Neuron (in vitro differentiated cells): ENCODE data around the gene TSPAN17.
"Not testable (repeated sequence)": the region's sequence is repeated elsewhere in the genome, so short reads cannot be mapped to it uniquely, and the experiment has no call there.

Experiments
- H2AFZ ChIP-seq: one replicate; pipeline ENCODE4 v1.6.1; 2013; ENCODE audit warnings: low read depth, mild to moderate bottlenecking, inconsistent platforms, low read length, moderate library complexity
- H3K27me3 ChIP-seq: one replicate; pipeline ENCODE4 v1.6.1; 2013; ENCODE audit warnings: low read length; ENCODE audit not compliant: insufficient read depth
- H3K36me3 ChIP-seq: one replicate; pipeline ENCODE4 v1.6.1; 2013; ENCODE audit warnings: low read length; ENCODE audit not compliant: insufficient read depth
- H3K4me1 ChIP-seq: one replicate; pipeline ENCODE4 v1.6.1; 2013; ENCODE audit warnings: low read length; ENCODE audit not compliant: insufficient read depth
- H3K4me3 ChIP-seq: 2 replicates; pipeline ENCODE4 v1.5.1; 2013; ENCODE audit warnings: mild to moderate bottlenecking, low read length, moderate library complexity
- H3K9me3 ChIP-seq: one replicate; pipeline ENCODE4 v1.6.1; 2013; ENCODE audit warnings: low read length

Gene TSPAN17

DNA sequence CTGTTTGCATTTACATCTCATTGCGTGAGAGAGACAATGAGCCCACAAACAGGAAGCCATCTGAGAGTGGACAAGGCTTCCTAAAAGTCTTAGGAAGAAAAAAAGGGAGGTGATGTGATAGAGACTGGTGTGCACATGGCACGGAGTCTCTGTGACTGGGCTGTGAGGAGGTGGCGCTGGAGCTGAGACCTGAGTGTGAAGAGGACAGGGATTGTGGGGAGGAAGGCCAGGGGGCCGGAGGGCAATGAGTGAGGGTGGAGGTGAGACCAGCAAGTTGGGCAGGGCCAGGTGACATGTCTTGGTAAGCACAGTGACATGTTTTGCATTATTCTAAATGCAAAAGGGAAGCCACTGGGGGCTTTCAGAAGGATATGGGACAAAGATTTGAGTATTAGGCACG lies 45.0 kb downstream of the TSPAN17 start:
- no peaks in the 10 kb centered on the region for H3K9me3 ChIP-seq
- H2AFZ ChIP-seq = no peak overlapping the region
- no peak overlapping the region for H3K4me3 ChIP-seq
- no peaks in the 10 kb centered on the region for H3K36me3 ChIP-seq
- H3K4me1 ChIP-seq = no peaks in the 10 kb centered on the region
- H3K27me3 ChIP-seq = peaks cover 45% of the 10 kb centered on the region

DNA sequence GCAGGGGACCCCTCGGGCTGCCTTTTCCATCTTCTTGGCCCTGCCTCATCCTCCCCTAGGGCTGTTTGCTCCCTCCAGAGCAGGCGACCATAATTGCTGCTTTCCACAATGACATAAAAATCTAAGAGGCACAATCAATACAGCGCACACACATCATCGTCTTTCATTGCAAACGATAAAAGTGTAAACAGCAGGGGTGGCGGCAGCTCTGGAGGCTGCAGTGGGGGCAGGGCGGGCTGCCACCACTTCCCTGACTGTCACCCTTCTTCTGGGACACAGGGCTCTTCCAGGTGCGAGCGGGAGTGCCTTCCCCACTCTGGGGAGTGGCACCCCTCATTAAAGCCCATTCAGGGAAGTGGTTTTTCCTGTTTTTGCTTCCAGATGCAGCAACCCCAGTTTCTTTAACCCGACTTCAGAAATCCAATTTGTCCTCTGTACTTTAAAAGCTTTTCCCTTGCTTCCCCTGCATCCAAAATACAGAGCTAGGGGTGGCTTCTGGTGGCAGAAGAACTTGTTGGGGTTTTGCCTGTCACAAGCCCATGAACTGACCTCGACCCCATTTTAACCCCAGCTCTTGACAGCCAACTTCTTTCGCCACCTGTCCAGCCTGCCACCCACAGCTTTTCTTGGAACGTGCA lies 45.7 kb downstream of the TSPAN17 start:
- H3K4me1 ChIP-seq = no peaks in the 10 kb centered on the region
- H3K36me3 ChIP-seq = no peaks in the 10 kb centered on the region
- H3K9me3 ChIP-seq = no peaks in the 10 kb centered on the region
- H3K27me3 ChIP-seq = peaks cover 46% of the 10 kb centered on the region
- no peak overlapping the region for H2AFZ ChIP-seq
- H3K4me3 ChIP-seq = no peak overlapping the region

DNA sequence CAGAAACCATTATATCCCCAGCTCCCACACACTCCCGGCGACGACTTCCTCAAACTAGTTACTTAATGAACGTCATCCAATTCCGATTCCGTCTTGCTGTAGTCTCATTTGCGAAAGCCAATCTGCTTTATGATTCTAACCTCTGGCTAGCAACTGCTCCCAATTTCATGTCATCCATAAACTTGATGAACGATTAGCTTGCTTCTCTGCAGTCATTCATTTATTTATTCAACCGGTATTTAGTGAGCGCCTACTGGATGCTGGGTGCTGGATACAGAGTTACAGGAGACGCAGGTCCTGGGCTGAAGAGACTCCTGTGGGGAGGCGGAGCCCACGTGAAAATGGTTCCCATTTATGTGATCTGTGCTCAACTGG lies 46.2 kb downstream of the TSPAN17 start:
- H2AFZ ChIP-seq = no peak overlapping the region
- no peak overlapping the region for H3K4me3 ChIP-seq
- H3K9me3 ChIP-seq = no peaks in the 10 kb centered on the region
- no peaks in the 10 kb centered on the region for H3K36me3 ChIP-seq
- H3K27me3 ChIP-seq = peaks cover 50% of the 10 kb centered on the region
- H3K4me1 ChIP-seq = no peaks in the 10 kb centered on the region

DNA sequence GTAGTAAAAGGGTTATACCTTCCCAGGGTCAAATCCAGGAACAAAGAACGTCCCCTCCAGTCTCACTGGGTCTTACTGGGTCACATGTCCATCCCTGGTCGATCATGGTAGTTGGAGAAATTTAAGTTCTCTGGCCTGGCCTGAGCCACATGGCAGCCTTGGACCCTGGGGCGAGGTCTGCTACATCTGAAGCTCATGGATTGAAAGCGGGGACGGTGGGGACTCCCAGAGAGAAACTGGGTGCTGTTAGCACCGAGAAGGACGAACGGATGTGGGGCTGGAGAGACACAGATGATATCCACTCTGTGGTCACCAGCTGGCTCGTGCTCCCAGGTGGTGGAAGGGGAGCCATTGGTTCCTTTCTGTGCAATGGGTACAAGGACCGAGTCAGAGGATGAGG lies 46.9 kb downstream of the TSPAN17 start:
- H3K27me3 ChIP-seq = peaks cover 55% of the 10 kb centered on the region
- no peak overlapping the region for H3K4me3 ChIP-seq
- H3K36me3 ChIP-seq = no peaks in the 10 kb centered on the region
- H3K4me1 ChIP-seq = no peaks in the 10 kb centered on the region
- H3K9me3 ChIP-seq = no peaks in the 10 kb centered on the region
- H2AFZ ChIP-seq = no peak overlapping the region

DNA sequence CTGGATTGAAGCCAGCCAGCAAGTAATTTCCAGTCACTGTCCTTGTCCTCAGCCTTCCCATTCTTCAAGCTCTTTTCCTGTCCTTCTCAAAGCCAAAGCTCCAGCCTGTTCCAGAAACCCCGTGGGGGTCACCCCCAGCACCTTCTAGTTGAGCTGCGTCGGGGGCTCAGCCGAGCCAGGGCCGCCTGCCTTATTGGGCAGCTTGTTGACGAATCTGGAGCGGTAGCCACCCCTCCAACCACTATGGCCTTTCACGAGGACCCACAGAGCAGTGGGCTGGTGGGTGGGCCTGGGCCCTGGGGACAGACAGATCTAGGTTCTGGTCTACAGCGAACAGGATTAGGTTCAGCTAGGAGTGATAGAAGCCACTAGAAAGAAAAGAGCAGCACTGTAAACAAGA lies 47.3 kb downstream of the TSPAN17 start:
- H3K4me1 ChIP-seq = no peaks in the 10 kb centered on the region
- H3K27me3 ChIP-seq = peaks cover 55% of the 10 kb centered on the region
- no peaks in the 10 kb centered on the region for H3K36me3 ChIP-seq
- no peak overlapping the region for H2AFZ ChIP-seq
- H3K9me3 ChIP-seq = no peaks in the 10 kb centered on the region
- H3K4me3 ChIP-seq = no peak overlapping the region

DNA sequence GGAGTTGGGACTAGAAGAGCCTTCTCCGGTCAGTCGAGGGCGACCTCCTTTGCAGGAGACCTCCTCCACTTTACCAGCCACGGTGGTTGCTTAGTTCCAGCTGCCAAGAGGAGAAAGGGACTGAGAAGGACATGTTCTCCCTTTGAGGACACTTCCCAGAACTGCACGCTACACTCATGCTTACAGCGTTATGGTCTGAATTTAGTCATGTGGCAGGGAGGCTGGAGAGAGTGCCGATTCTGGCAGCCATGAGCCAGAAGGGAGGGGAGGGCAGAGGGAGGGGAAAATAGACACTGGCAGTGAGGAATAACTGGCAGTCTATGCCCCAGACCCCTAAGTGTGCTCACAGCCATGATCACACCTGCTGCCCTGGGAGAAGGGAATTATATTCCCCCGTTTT lies 47.8 kb downstream of the TSPAN17 start:
- Histone ChIP-seq H2AFZ (no peak overlapping the region), H3K27me3 (peaks cover 55% of the 10 kb centered on the region), H3K4me1 (no peaks in the 10 kb centered on the region), H3K36me3 (no peaks in the 10 kb centered on the region), H3K4me3 (no peak overlapping the region), H3K9me3 (no peaks in the 10 kb centered on the region)

DNA sequence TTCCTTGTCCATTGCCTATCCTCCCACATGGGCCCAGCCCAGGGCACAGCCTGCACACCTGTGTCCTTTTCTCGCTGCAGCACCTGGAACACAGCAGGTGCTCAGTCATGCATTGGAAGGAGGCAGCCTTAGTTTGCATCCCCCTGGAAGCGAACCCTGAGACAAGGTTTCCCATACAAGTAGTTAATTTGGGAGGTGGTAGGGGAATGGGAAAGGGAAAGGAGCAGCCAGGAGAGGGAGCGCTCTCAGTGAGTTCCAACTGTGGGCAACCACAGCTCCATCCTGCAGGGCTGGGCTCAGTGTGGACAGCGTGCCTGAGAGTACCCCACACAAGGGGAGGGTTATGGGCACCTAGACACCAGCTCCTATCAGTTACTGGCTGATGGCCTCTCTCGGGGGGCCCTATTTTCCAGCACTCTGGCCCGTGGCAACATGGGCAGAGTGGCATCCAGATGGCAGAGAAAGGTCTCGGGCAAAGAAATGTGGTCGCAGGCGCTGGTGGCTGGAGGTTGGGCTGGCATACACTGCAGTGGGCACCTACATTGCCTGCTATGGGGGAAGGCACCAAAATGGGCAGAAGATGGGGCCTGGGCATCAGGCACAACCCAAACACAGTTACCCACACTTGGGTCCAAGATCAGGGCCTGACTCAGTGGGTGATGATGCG lies 50.1 kb downstream of the TSPAN17 start:
- H3K27me3 ChIP-seq = peaks cover 49% of the 10 kb centered on the region

DNA sequence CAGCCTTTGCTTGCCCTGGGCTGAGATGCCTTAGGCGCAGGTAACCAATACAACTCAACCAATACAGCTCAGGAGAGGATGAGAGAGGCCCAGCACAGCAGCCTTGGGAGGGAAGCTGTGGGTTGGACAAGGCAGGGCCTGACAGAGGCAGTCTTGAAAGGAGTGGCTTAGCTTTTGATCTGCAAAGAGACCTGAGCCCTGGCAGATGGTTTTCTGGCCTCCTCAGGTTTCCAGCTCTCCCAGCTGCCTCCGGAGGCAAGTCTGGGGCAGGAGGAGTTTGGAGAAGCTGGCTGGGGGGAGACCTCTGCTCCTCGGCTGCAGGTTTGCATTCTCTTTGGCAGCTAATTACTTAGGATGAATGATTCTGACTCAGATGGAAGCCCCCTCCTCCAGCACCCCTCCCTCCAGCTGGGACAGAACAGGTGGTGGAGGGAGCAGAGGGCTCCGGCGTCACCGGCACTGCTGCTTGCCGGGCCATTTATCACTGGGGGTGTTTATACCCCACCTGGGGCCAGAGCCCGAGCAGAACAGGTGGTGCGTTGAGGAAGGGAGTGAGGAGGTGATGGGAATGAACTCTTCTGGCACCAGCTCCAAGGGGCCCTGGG lies 50.8 kb downstream of the TSPAN17 start:
- Histone ChIP-seq H2AFZ (no peak overlapping the region), H3K4me1 (no peaks in the 10 kb centered on the region), H3K27me3 (peaks cover 48% of the 10 kb centered on the region), H3K36me3 (no peaks in the 10 kb centered on the region), H3K4me3 (no peak overlapping the region), H3K9me3 (no peaks in the 10 kb centered on the region)

More for the DNA sequence above, 50.1 kb downstream of the TSPAN17 start:
- H2AFZ ChIP-seq = no peak overlapping the region
- H3K4me1 ChIP-seq = no peaks in the 10 kb centered on the region
- H3K4me3 ChIP-seq = no peak overlapping the region
- H3K9me3 ChIP-seq = no peaks in the 10 kb centered on the region
- H3K36me3 ChIP-seq = no peaks in the 10 kb centered on the region

DNA sequence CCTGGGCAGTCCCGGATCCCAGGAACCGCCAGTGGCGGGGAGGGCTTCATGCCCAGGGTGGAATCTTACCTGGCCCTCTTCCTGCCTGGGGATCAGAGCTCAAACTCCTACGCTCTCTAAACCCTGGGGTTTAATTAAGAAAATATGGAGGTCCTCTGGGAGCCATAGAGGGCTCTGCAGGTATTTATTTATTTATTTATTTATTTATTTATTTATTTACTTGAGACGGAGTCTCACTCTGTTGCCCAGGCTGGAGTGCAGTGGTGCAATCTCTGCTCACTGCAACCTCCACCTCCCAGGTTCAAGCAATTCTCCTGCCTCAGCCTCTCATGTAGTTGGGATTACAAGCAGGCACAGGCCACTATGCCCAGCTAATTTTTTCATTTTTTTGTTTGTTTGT lies 52.2 kb downstream of the TSPAN17 start:
- peaks cover 35% of the 10 kb centered on the region for H3K27me3 ChIP-seq
- H3K36me3 ChIP-seq, H2AFZ ChIP-seq, H3K9me3 ChIP-seq, H3K4me1 ChIP-seq, H3K4me3 ChIP-seq: not testable (repeated sequence)

DNA sequence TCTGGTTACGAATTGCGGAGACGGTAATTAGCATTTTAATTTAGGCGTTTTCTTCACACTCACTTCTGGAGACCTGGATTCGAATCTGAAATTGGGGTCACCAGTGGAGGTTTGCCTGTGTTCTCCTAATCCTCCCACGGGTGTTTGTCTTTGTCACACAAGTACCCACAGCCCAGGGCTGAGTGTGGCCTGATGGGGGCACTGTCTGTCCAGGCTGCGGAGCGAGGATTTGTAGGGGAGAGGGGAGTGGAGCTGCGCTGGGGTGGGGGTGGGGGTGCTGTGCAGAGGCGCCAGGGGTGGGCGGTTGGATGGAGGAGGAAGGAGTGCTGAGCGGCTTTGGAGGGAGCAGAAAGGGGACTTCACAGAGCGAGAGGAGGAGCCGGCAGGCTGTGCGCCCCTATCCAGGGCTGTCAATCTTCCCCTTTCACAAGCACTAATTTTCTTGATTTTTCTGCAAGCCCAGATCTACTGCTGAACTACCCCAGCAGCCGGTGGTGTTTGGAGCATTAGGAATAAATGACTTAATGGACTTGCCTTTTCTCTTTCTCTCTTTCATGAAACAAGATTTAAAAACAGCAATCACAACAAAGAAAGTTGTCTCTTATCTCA lies 53.1 kb downstream of the TSPAN17 start:
- no peaks in the 10 kb centered on the region for H3K9me3 ChIP-seq
- H3K4me1 ChIP-seq = peaks cover 8% of the 10 kb centered on the region
- H3K4me3 ChIP-seq = no peak overlapping the region
- peaks cover 27% of the 10 kb centered on the region for H3K27me3 ChIP-seq
- no peak overlapping the region for H2AFZ ChIP-seq
- no peaks in the 10 kb centered on the region for H3K36me3 ChIP-seq

DNA sequence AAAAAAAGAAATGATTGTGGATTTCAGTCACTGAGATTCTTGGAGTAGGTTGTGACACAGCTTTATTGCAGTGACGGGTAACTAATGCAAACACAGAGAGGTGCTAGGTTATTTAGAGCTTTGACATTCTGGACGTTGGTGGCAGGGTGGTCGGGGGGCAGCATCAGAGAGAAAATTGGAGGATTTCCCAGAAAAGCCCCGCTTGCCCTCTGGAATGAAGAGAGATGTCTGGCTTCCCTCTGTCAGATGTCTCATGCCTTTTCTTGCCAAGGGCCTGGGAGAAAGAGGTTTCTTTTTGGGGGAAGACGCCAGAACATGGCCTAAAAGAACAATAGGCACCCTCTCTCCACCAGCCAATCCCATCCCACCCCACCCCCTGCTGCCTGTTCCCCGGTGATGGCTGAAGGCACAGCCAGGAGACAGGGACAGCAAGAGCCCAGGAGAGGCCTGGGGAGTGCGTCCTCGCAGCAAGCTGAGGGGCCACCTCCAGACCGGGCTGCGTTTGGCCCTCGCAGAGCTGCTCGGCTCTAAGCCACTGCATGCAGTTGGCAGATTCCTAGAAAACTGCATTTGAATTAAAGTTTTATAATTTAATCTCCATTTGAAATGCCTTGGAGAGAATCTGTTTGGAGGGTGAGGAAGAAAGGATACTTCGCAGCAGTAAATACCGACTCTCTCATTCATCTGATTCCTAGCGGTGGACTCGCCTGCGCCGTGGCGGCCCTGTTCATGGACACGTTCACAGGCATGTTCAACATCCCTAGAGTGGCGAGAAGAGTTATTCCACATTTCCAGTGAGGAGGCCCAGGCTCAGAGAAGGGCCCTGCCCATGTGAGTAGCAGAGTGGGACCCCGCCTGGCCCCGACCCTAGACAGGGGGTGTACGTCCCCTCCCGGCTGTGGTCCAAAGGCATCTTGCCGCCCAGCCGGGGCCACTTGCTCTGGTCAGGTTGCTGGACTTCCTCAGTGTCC lies 55.7 kb downstream of the TSPAN17 start:
- H3K36me3 ChIP-seq = no peaks in the 10 kb centered on the region
- peaks cover 8% of the 10 kb centered on the region for H3K4me1 ChIP-seq
- H3K27me3 ChIP-seq = peaks cover 20% of the 10 kb centered on the region
- no peaks in the 10 kb centered on the region for H3K9me3 ChIP-seq
- no peak overlapping the region for H2AFZ ChIP-seq
- no peak overlapping the region for H3K4me3 ChIP-seq

DNA sequence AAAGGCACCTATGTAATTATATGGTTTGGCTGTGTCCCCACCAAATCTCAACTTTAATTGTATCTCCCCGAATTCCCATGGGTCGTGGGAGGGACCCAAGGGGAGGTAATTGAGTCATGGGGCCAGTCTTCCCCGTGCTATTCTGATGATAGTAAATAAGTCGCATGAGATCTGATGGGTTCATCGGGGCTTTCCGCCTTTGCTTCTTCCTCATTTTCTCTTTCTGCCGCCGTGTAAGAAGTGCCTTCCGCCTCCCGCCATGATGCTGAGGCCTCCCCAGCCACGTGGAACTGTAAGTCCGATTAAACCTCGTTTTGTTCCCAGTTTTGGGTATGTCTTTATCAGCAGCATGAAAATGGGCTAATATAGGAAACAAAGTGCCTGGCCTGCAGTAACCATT lies 56.6 kb downstream of the TSPAN17 start:
- H3K36me3 ChIP-seq = no peaks in the 10 kb centered on the region

More for the DNA sequence above, 56.6 kb downstream of the TSPAN17 start:
- peaks cover 8% of the 10 kb centered on the region for H3K4me1 ChIP-seq
- H2AFZ ChIP-seq = no peak overlapping the region
- peaks cover 21% of the 10 kb centered on the region for H3K27me3 ChIP-seq
- no peaks in the 10 kb centered on the region for H3K9me3 ChIP-seq
- no peak overlapping the region for H3K4me3 ChIP-seq
